ENCODE data around the gene FKBP1C.
"Not testable (repeated sequence)": the region's sequence is repeated elsewhere in the genome, so short reads cannot be mapped to it uniquely, and the experiment has no call there.

FKBP1C gene

DNA sequence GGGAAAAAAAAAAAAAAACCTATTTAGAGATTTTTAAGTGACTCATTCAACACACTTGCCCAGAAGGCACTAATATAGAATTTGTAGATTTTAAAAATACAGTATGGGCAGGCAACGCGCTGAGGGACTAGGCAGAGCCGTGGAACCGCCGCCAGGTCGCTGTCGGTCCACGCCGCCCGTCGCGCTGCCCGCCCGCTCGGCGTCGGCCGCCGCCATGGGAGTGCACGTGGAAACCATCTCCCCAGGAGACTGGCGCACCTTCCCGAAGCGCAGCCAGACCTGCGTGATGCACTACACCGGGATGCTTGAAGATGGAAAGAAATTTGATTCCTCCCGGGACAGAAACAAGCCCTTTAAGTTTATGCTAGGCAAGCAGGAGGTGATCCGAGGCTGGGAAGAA is at the start of gene FKBP1C:
Gene FKBP1C (plus strand): TSS at position 127 of the 400 bp plus-strand sequence.
- not testable (repeated sequence) for H3K4me3 ChIP-seq (ENCODE audit: control insufficient read depth, low read depth, low read length); DNase-seq (ENCODE audit: low read depth)

DNA sequence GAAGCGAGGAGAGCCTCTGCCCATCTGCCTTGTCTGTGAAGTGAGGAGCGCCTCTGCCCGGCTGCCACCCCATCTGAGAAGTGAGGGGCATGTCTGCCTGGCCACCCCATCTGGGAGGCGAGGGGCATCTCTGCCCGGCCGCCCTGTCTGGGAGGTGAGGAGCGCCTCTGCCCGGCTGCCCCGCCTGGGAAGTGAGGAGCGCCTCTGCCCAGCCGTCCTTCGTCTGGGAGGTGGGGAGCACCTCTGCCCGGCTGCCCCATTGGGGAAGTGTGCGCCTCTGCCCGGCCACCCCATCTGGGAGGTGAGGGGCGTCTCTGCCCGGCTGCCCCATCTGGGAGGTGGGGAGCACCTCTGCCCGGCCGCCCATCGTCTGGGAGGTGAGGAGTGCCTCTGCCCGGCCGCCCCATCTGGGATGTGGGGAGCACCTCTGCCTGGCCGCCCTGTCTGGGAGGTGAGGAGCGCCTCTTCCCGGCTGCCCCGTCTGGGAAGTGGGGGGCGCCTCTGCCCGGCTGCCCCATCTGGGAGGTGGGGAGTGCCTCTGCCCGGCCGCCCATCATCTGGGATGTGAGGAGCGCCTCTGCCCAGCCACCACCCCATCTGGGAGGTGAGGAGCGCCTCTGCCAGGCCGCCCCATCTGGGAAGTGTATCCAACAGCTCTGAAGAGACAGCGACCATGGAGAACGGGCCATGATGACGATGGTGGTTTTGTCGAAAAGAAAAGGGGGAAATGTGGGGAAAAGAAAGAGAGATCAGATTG is 47.0 kb upstream of the FKBP1C start:
- not testable (repeated sequence) for DNase-seq (ENCODE audit: low read depth)

DNA sequence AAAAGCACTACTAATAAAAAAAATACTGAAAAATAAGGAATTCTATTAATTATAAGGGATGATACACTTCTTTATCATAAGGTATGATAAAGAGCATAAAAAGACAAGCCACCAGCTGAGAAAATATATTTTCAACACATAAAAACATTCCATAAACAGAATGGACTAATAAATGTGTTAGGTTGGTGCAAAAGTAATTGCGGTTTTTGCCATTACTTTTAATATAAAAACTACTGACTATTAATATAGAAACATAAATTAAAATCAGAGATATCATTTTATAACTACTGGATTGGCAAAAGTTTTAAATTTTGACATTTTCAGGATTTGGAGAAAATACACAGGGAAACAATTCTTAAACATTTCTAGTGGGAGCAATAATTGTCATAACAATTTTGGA is 37.1 kb upstream of the FKBP1C start:
- TF ChIP-seq, protein P1, sequence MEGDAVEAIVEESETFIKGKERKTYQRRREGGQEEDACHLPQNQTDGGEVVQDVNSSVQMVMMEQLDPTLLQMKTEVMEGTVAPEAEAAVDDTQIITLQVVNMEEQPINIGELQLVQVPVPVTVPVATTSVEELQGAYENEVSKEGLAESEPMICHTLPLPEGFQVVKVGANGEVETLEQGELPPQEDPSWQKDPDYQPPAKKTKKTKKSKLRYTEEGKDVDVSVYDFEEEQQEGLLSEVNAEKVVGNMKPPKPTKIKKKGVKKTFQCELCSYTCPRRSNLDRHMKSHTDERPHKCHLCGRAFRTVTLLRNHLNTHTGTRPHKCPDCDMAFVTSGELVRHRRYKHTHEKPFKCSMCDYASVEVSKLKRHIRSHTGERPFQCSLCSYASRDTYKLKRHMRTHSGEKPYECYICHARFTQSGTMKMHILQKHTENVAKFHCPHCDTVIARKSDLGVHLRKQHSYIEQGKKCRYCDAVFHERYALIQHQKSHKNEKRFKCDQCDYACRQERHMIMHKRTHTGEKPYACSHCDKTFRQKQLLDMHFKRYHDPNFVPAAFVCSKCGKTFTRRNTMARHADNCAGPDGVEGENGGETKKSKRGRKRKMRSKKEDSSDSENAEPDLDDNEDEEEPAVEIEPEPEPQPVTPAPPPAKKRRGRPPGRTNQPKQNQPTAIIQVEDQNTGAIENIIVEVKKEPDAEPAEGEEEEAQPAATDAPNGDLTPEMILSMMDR (conservative IDR thresholded peaks at IDR 0.05; ENCODE audit: control insufficient read depth, insufficient read depth, low read depth, low read length), result no peak
- DNase-seq (ENCODE audit: low read depth), result no peak

More for the DNA sequence above, 47.0 kb upstream of the FKBP1C start:
- not testable (repeated sequence) for H3K4me3 ChIP-seq (ENCODE audit: control insufficient read depth, low read depth, low read length)

DNA sequence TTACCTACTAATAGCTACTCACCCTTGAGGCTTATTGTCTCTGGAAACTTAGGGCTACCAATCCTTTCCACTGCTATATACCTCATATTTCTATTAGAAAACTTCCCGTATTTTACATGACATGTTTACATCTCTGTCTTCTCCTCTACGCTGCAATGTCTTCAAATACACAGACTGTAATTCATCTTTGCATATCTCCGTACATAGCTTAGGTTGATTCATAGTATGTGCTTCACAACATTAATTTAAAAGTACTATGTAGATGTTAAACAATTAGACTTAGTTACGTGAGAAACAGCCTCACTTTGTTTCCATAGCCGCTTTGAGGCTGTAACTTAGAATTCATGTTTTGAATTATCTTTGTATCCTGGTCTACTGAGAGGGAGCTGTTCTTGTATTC is 35.1 kb upstream of the FKBP1C start:
- TF ChIP-seq, protein P1 (conservative IDR thresholded peaks at IDR 0.05; ENCODE audit: control insufficient read depth, insufficient read depth, low read depth, low read length), result no peak
- DNase-seq (ENCODE audit: low read depth), result no peak
- no peak overlapping the region for H3K4me3 ChIP-seq (ENCODE audit: control insufficient read depth, low read depth, low read length)

More for the DNA sequence above, 37.1 kb upstream of the FKBP1C start:
- no peak overlapping the region for H3K4me3 ChIP-seq (ENCODE audit: control insufficient read depth, low read depth, low read length)

DNA sequence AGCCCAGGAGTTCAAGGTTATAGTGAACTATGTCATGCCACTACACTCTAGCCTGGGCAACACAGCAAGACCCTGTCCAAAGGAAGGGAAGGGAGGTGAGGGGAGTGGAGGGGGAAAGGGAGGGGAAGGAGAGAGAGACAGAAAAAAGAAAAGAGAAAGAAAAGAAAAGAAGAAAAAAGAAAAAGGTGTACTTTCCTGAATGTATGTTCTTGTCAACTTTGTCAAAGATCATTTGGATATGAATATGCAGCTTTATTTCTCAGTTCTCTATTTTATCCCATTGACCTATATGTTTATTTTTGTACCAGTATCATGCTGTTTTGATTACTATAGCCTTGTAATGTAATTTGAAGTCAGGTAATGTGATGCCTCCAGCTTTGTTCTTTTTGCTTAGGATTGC is 30.9 kb upstream of the FKBP1C start:
- DNase-seq (ENCODE audit: low read depth), result no peak
- TF ChIP-seq, protein P1 (conservative IDR thresholded peaks at IDR 0.05; ENCODE audit: control insufficient read depth, insufficient read depth, low read depth, low read length), result no peak
- H3K4me3 ChIP-seq (ENCODE audit: control insufficient read depth, low read depth, low read length), result no peak overlapping the region

DNA sequence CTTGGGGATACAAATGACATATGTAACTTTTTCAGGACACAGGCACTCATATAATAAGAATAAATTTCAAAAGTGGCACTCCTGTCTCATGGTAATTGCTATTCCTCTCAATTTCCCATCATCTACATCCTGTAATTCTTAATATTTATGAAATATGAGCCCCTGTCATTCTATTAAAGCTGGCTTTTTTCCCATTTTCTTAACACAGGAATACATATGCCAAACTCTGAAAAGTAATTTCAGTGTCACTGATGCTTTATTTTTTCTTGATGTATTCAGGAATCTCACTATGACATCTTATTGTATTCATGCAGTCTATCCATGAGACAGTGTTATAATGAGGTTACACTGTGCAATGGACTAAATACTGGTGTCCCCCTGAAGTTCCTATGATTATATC is 24.3 kb upstream of the FKBP1C start:
- no peak for DNase-seq (ENCODE audit: low read depth)
- TF ChIP-seq, protein P1 (conservative IDR thresholded peaks at IDR 0.05; ENCODE audit: control insufficient read depth, insufficient read depth, low read depth, low read length), result no peak
- no peak overlapping the region for H3K4me3 ChIP-seq (ENCODE audit: control insufficient read depth, low read depth, low read length)

DNA sequence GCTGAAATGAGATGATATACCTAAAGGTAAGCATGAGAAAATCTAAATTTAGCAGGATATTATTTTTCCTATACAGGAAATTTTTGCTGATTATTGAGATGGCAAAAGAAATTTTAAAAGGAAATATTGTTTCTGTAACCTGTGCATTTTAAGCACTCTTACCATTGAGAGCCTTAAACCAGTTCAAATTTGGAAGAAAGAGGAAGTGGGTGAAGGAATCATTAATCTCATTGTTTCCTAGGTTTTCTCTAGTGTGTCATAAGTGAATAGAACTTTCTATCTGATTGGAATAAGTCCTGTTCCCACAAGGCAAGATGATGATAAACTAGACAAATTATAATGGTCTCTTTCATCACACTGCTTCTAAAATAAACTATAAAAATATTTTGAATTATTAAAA is 22.4 kb upstream of the FKBP1C start:
- TF ChIP-seq, protein P1 (conservative IDR thresholded peaks at IDR 0.05; ENCODE audit: control insufficient read depth, insufficient read depth, low read depth, low read length), result no peak
- no peak for DNase-seq (ENCODE audit: low read depth)
- no peak overlapping the region for H3K4me3 ChIP-seq (ENCODE audit: control insufficient read depth, low read depth, low read length)

DNA sequence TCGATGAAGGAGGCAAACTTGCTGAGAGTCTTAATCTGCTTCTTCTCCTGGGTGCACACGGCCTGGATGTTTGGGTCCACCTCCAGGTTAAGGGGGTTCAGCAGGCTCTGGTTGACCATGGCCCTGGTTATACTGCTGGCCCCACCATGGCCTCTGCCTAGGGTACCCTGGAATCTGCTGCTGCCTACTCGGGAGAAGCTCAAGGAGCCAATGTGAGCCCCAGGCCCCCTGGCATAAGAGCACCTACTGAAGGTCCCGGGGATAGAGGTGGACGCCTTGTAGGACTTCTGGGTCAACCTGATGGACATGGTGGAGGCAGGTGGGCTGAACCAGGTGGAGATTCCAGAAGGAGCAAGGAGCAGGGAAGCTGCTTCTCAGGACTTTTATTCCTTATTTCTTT is 17.9 kb upstream of the FKBP1C start:
- TF ChIP-seq, protein P1 (conservative IDR thresholded peaks at IDR 0.05; ENCODE audit: control insufficient read depth, insufficient read depth, low read depth, low read length), result no peak
- no peak for DNase-seq (ENCODE audit: low read depth)
- H3K4me3 ChIP-seq (ENCODE audit: control insufficient read depth, low read depth, low read length), result no peak overlapping the region

Measured in fibroblast of mammary gland (primary cell).